HEK293T (cell line): ENCODE data around the gene IL21R.

ENCODE experiments used
- NFRKB ChIP-seq: fragments of 450-650 bp; IDR thresholded peaks from 2 replicates; pipeline ENCODE4 v1.6.1; 2016; ENCODE audit warnings: mild to moderate bottlenecking, moderate library complexity
- PKNOX1 ChIP-seq: fragments of 450-650 bp; IDR thresholded peaks from 2 replicates; pipeline ENCODE4 v1.6.1; 2016

- no peak for TF ChIP-seq NFRKB
- no peak for TF ChIP-seq PKNOX1
Observed at GRCh38 chr16:27389272-27389961, 12.6 kb upstream of the IL21R start.
